SK-N-SH (cell line): ENCODE data around the gene FRMD4B. TPM values are rescaled to one million over a fixed set of nuclear protein-coding genes. Genes with fewer than 3 reads are reported as not detected.

Experiments
- CTCF ChIA-PET: fragments of 300-600, 350-600 bp; formaldehyde crosslinking; extraction: SDS; loops from one replicate; lab custom pipeline; 2021; lab: Yijun Ruan, JAX
- POLR2A ChIA-PET: fragments of 350-600 bp; sonication (Branson Sonifier 250); formaldehyde crosslinking; extraction: SDS; loops from one replicate; lab custom pipeline; 2020; ENCODE audit warnings: antibody characterized with exemption, inconsistent platforms; lab: Yijun Ruan, JAX
- DNase-seq: peaks from one replicate; pipeline ENCODE4 v3.0.0; 2012
- H2AFZ ChIP-seq: fragments of 200-600 bp; sonication (generic); 2 replicates; pipeline ENCODE4 v1.8.1; 2016; ENCODE audit warnings: antibody characterized with exemption, mild to moderate bottlenecking, low read depth
- H3F3A ChIP-seq: fragments of 200-600 bp; sonication (generic); replicated peaks from 2 replicates; pipeline ENCODE3; 2016; ENCODE audit warnings: antibody characterized with exemption, mild to moderate bottlenecking; ENCODE audit not compliant: insufficient read depth
- H3K27ac ChIP-seq, 2 experiments: fragments of 200-500 bp in 1 of 2; fragments of 200-600 bp in 1 of 2; sonication (Bioruptor generic) in 1 of 2; sonication (generic), shearing (Covaris generic) in 1 of 2; 2 replicates each; pipeline versions ENCODE4 v1.5.1 to v1.6.1; 2014 to 2016; ENCODE audit warnings: low read depth in 2 of 2, inconsistent platforms in 1 of 2, low read length in 1 of 2, mild to moderate bottlenecking in 1 of 2, mixed read lengths in 1 of 2
- H3K27me3 ChIP-seq: fragments of 200-600 bp; sonication (generic), shearing (Covaris generic); 2 replicates; pipeline ENCODE4 v1.6.1; 2016; ENCODE audit warnings: mixed run types; ENCODE audit not compliant: insufficient read depth
- H3K36me3 ChIP-seq, 2 experiments: fragments of 200-500 bp in 1 of 2; fragments of 200-600 bp in 1 of 2; sonication (Bioruptor generic) in 1 of 2; sonication (generic) in 1 of 2; replicated peaks in 1 of 2; 2 replicates each; pipeline versions ENCODE3 to v1.5.1; 2014 to 2016; ENCODE audit warnings: low read length in 1 of 2, mild to moderate bottlenecking in 1 of 2; ENCODE audit not compliant: insufficient read depth in 2 of 2, control insufficient read depth in 1 of 2
- H3K4me1 ChIP-seq, 2 experiments: fragments of 200-500 bp in 1 of 2; fragments of 200-600 bp in 1 of 2; sonication (Bioruptor generic) in 1 of 2; sonication (generic), shearing (Covaris generic) in 1 of 2; 2 replicates each; pipeline versions ENCODE4 v1.5.1 to v1.6.1; 2014 to 2016; ENCODE audit warnings: low read depth in 1 of 2, low read length in 1 of 2, mixed run types in 1 of 2; ENCODE audit not compliant: insufficient read depth in 2 of 2, control insufficient read depth in 1 of 2
- H3K4me2 ChIP-seq: fragments of 200-600 bp; sonication (generic), shearing (Covaris generic); 2 replicates; pipeline ENCODE4 v1.6.1; 2017; ENCODE audit warnings: mixed run types
- H3K4me3 ChIP-seq, 2 experiments: fragments of 200-500 bp in 1 of 2; fragments of 200-600 bp in 1 of 2; sonication (Bioruptor generic) in 1 of 2; sonication (generic), shearing (Covaris generic) in 1 of 2; 2 replicates each; pipeline versions ENCODE4 v1.5.1 to v1.8.1; 2014 to 2016; ENCODE audit warnings: low read depth in 2 of 2, inconsistent platforms in 1 of 2, low read length in 1 of 2, mild to moderate bottlenecking in 1 of 2, mixed read lengths in 1 of 2, moderate library complexity in 1 of 2
- H3K79me2 ChIP-seq: fragments of 200-600 bp; sonication (generic); 2 replicates; pipeline ENCODE4 v1.8.1; 2017; ENCODE audit warnings: mild to moderate bottlenecking; ENCODE audit not compliant: insufficient read depth
- H3K9ac ChIP-seq: fragments of 200-600 bp; sonication (generic); 2 replicates; pipeline ENCODE4 v1.6.1; 2017; ENCODE audit warnings: mixed run types
- H3K9me2 ChIP-seq: fragments of 200-600 bp; sonication (generic); 2 replicates; pipeline ENCODE4 v1.6.1; 2017; ENCODE audit warnings: mixed run types
- H3K9me3 ChIP-seq: fragments of 200-600 bp; sonication (generic); 2 replicates; pipeline ENCODE4 v1.6.1; 2017; ENCODE audit warnings: mixed run types, mild to moderate bottlenecking, moderate library complexity
- H4K20me1 ChIP-seq: fragments of 200-600 bp; sonication (generic); 2 replicates; pipeline ENCODE4 v1.6.1; 2017; ENCODE audit warnings: mild to moderate bottlenecking, mixed run types; ENCODE audit not compliant: insufficient read depth
- ELF1 ChIP-seq: IDR thresholded peaks from 2 replicates; pipeline ENCODE4 v1.4.0; 2012
- EZH2phosphoT487 ChIP-seq: fragments of 200-600 bp; sonication (generic); IDR thresholded peaks from 2 replicates; pipeline ENCODE4 v1.6.1; 2017; ENCODE audit warnings: low read depth, mixed run types, mild to moderate bottlenecking, antibody characterized with exemption, moderate library complexity, borderline replicate concordance
- FOSL2 ChIP-seq: IDR thresholded peaks from 2 replicates; pipeline ENCODE4 v1.4.0; 2012; ENCODE audit warnings: low read depth, mild to moderate bottlenecking, moderate library complexity, borderline replicate concordance
- FOXJ3 ChIP-seq: sonication (generic); formaldehyde crosslinking; IDR thresholded peaks from 2 replicates; pipeline ENCODE4 v1.5.1; 2020; ENCODE audit warnings: mild to moderate bottlenecking, missing genetic modification reagents
- FOXM1 ChIP-seq: IDR thresholded peaks from 2 replicates; pipeline ENCODE4 v1.4.0; 2012; ENCODE audit warnings: low read depth, mild to moderate bottlenecking
- GABPA ChIP-seq: IDR thresholded peaks from 2 replicates; pipeline ENCODE4 v1.4.0; 2012; ENCODE audit warnings: low read depth, mild to moderate bottlenecking
- GATA2 ChIP-seq: sonication (generic); formaldehyde crosslinking; IDR thresholded peaks from 2 replicates; pipeline ENCODE4 v1.5.0; 2020; ENCODE audit warnings: mild to moderate bottlenecking, missing genetic modification reagents
- IRF3 ChIP-seq: fragments of 150-350 bp; IDR thresholded peaks from 2 replicates; pipeline ENCODE4 v1.6.1; 2016; ENCODE audit warnings: mild to moderate bottlenecking, low read depth, low read length
- JUND ChIP-seq: IDR thresholded peaks from 2 replicates; pipeline ENCODE4 v1.4.0; 2012
- MEF2A ChIP-seq: IDR thresholded peaks from 2 replicates; pipeline ENCODE4 v1.4.0; 2012; ENCODE audit warnings: low read depth, borderline replicate concordance
- MXI1 ChIP-seq: IDR thresholded peaks from 2 replicates; pipeline ENCODE4 v1.6.1; 2012; ENCODE audit warnings: mild to moderate bottlenecking, low read depth, low read length, improper control_type of control experiment
- NFIC ChIP-seq: IDR thresholded peaks from 2 replicates; pipeline ENCODE4 v1.4.0; 2012; ENCODE audit warnings: borderline replicate concordance
- PBX3 ChIP-seq: IDR thresholded peaks from 2 replicates; pipeline ENCODE4; 2012
- RAD21 ChIP-seq: IDR thresholded peaks from 2 replicates; pipeline ENCODE4 v1.6.1; 2012; ENCODE audit warnings: mild to moderate bottlenecking, low read length
- RCOR1 ChIP-seq: fragments of 150-350 bp; IDR thresholded peaks from 2 replicates; pipeline ENCODE4 v1.6.1; 2017; ENCODE audit warnings: antibody characterized with exemption, low read length
- REST ChIP-seq: IDR thresholded peaks from 2 replicates; pipeline ENCODE4 v1.6.1; 2012; ENCODE audit warnings: mild to moderate bottlenecking, low read depth, low read length, moderate library complexity
- RFX5 ChIP-seq: IDR thresholded peaks from 2 replicates; pipeline ENCODE4 v1.6.1; 2012; ENCODE audit warnings: mild to moderate bottlenecking, improper control_type of control experiment, low read length
- RXRA ChIP-seq: IDR thresholded peaks from 2 replicates; pipeline ENCODE4 v1.4.0; 2012; ENCODE audit warnings: low read depth, mild to moderate bottlenecking, borderline replicate concordance
- SMC3 ChIP-seq: IDR thresholded peaks from 2 replicates; pipeline ENCODE4 v1.6.1; 2012; ENCODE audit warnings: low read depth, low read length, improper control_type of control experiment
- TAF1 ChIP-seq: IDR thresholded peaks from 2 replicates; pipeline ENCODE4 v1.6.1; 2012; ENCODE audit warnings: low read depth, mild to moderate bottlenecking, low read length, moderate library complexity, borderline replicate concordance
- TCF12 ChIP-seq: IDR thresholded peaks from 2 replicates; pipeline ENCODE4 v1.4.0; 2012
- TEAD4 ChIP-seq: IDR thresholded peaks from 2 replicates; pipeline ENCODE4 v1.4.0; 2012; ENCODE audit warnings: mild to moderate bottlenecking, borderline replicate concordance; ENCODE audit not compliant: insufficient read depth
- USF1 ChIP-seq: IDR thresholded peaks from 2 replicates; pipeline ENCODE4 v1.4.0; 2012; ENCODE audit warnings: low read depth, borderline replicate concordance
- YY1 ChIP-seq: IDR thresholded peaks from 2 replicates; pipeline ENCODE4 v1.4.0; 2012; ENCODE audit warnings: low read depth, mild to moderate bottlenecking
- ZBTB33 ChIP-seq: IDR thresholded peaks from 2 replicates; pipeline ENCODE4 v1.4.0; 2012; ENCODE audit warnings: low read depth, borderline replicate concordance
- WGBS: methylation state at CpG from one replicate; pipeline ENCODE4 v1.1.6; 2017; ENCODE audit warnings: low lambda C conversion rate; 5-methylcytosine and 5-hydroxymethylcytosine counted together
- polyA plus RNA-seq, 3 experiments: library from polyadenylated mRNA; depleted of rRNA; stranded (reverse); fragments of >200 nt; gene quantifications; 2 replicates each; pipeline ENCODE4 v1.2.3, GENCODE V29; 2012

Gene FRMD4B
- polyA plus RNA-seq, 1 of the 3 experiments (the other 2 are of a cell fraction): 0.53 TPM

- ChIA-PET CTCF (interaction anchor here (1.6 kb wide), 1 partner anchor 94 kb away, joined by 8 read pairs; no protein-coding TSS in a partner anchor), POLR2A (no interaction called here)
- Histone ChIP-seq H3K9me2 (no peaks in the 10 kb centered on the region), H3K4me3 (no peak overlapping the region), H2AFZ (no peak overlapping the region), H3K9ac (no peak overlapping the region), H3K36me3 (peaks cover 0 to 2% of the 10 kb centered on the region in 2 experiments), H3K27ac (no peak overlapping the region), H3K27me3 (no peaks in the 10 kb centered on the region), H3K9me3 (no peaks in the 10 kb centered on the region), H3K4me2 (no peak overlapping the region), H3K79me2 (no peaks in the 10 kb centered on the region), H4K20me1 (no peaks in the 10 kb centered on the region), H3F3A (peaks cover 7% of the 10 kb centered on the region), H3K4me1 (no peaks in the 10 kb centered on the region)
- no peak for DNase-seq
- WGBS: 53% methylated on average over 3 of the region's 3 CpGs
- TF ChIP-seq USF1 (no peak), RCOR1 (no peak), FOXJ3 (CRISPR knock-in tag) (no peak), JUND (peak; percentile 64), YY1 (no peak), PBX3 (peak; percentile 74), MEF2A (no peak), RFX5 (no peak), TEAD4 (no peak), TAF1 (no peak), FOXM1 (no peak), ZBTB33 (no peak), EZH2phosphoT487 (no peak), REST (no peak), GATA2 (CRISPR knock-in tag) (no peak), FOSL2 (peak; percentile 42; the same call in 1 of the 2 replicates), SMC3 (no peak), GABPA (no peak), ELF1 (no peak), RAD21 (no peak), RXRA (no peak), TCF12 (peak; percentile 65), MXI1 (no peak), IRF3 (no peak), NFIC (peak; percentile 68)
These were observed 173.3 kb downstream of the FRMD4B start for GRCh38 chr3:69212411-69213160.
